Osteocyte (in vitro differentiated cells): Measurements from ENCODE around the gene OAS3. TPM values are rescaled to one million over a fixed set of nuclear protein-coding genes. Genes with fewer than 3 reads are reported as not detected.

ENCODE experiments used
- DNase-seq: peaks from one replicate; pipeline ENCODE4 v3.0.0; 2021; ENCODE audit warnings: mixed read lengths; ENCODE audit not compliant: unreplicated experiment; ENCODE audit errors: extremely low spot score
- H3K27ac Mint-ChIP-seq: one replicate; pipeline ENCODE4 v1.8.0; 2021; ENCODE audit warnings: mild to moderate bottlenecking, mixed read lengths; ENCODE audit not compliant: unreplicated experiment
- H3K27me3 Mint-ChIP-seq: one replicate; pipeline ENCODE4 v1.8.0; 2021; ENCODE audit warnings: mixed read lengths; ENCODE audit not compliant: unreplicated experiment
- H3K36me3 Mint-ChIP-seq: one replicate; pipeline ENCODE4 v1.8.0; 2021; ENCODE audit warnings: mixed read lengths; ENCODE audit not compliant: unreplicated experiment
- H3K4me1 Mint-ChIP-seq: one replicate; pipeline ENCODE4 v1.8.0; 2021; ENCODE audit warnings: mixed read lengths; ENCODE audit not compliant: unreplicated experiment
- H3K4me3 Mint-ChIP-seq: one replicate; pipeline ENCODE4 v1.8.0; 2021; ENCODE audit warnings: mild to moderate bottlenecking, moderate library complexity, mixed read lengths; ENCODE audit not compliant: unreplicated experiment
- H3K9me3 Mint-ChIP-seq: one replicate; pipeline ENCODE4 v1.8.0; 2021; ENCODE audit warnings: mixed read lengths; ENCODE audit not compliant: unreplicated experiment
- total RNA-seq: library from RNA; stranded (reverse); gene quantifications from 2 replicates; pipeline ENCODE4 v1.2.1, GENCODE V29; 2021
- TF ChIP-seq, protein P1 (sequence below): fragments of 200-600 bp; sonication (generic); IDR thresholded peaks from 2 replicates; pipeline ENCODE4 v1.5.0; 2021; ENCODE audit warnings: antibody characterized with exemption, mild to moderate bottlenecking, moderate library complexity

OAS3 gene
- total RNA-seq, 1 donor from 2014 or later: 0.13 TPM

DNA sequence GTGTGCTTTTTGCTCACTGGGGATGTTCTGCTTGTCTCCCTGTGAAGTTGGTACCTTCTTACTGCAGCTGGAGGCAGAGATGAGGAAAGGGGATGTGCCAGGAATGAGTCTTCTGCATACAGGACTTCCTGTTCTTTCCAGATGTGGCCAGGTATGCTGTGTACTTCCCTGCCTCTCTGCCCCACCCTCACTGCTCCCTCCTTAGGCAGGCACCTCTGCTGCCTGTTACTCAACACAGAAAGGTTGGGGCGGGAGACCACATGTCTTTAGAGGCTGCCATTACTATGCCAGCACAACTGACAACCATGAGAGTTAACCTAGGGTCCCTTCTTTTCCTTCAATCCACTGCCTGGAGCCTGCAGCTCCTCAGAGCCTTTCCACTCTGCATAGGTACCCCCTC is 2.0 kb upstream of the OAS3 start:
- DNase-seq: peak; percentile 23
- no peak overlapping the region for H3K4me3 Mint-ChIP-seq
- H3K36me3 Mint-ChIP-seq: no peaks in the 10 kb centered on the region
- H3K27me3 Mint-ChIP-seq: no peaks in the 10 kb centered on the region
- H3K27ac Mint-ChIP-seq: no peak overlapping the region
- H3K9me3 Mint-ChIP-seq: peaks cover 13% of the 10 kb centered on the region
- TF ChIP-seq, protein P1, sequence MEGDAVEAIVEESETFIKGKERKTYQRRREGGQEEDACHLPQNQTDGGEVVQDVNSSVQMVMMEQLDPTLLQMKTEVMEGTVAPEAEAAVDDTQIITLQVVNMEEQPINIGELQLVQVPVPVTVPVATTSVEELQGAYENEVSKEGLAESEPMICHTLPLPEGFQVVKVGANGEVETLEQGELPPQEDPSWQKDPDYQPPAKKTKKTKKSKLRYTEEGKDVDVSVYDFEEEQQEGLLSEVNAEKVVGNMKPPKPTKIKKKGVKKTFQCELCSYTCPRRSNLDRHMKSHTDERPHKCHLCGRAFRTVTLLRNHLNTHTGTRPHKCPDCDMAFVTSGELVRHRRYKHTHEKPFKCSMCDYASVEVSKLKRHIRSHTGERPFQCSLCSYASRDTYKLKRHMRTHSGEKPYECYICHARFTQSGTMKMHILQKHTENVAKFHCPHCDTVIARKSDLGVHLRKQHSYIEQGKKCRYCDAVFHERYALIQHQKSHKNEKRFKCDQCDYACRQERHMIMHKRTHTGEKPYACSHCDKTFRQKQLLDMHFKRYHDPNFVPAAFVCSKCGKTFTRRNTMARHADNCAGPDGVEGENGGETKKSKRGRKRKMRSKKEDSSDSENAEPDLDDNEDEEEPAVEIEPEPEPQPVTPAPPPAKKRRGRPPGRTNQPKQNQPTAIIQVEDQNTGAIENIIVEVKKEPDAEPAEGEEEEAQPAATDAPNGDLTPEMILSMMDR: no peak
- no peaks in the 10 kb centered on the region for H3K4me1 Mint-ChIP-seq

DNA sequence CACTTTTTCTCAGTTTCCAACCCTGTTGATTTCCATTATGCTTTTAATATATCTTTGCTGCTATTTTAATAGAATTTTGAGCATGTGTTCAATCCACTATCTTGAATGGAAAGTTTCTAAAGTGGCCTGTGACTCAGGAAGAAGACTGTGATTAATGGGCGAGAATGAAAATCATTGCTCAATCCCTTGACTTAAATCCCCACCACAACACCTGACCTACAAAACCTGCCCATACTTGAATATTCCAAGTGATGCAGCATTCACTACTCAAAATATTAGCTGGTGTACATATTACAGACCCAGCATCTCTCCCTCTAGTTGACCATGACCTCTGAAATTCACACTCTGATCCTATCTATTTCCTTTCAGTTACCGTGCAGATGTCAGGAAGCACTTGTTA is 1.3 kb upstream of the OAS3 start:
- Mint-ChIP-seq H3K4me3 (no peak overlapping the region), H3K36me3 (no peaks in the 10 kb centered on the region)
- DNase-seq: no peak

DNA sequence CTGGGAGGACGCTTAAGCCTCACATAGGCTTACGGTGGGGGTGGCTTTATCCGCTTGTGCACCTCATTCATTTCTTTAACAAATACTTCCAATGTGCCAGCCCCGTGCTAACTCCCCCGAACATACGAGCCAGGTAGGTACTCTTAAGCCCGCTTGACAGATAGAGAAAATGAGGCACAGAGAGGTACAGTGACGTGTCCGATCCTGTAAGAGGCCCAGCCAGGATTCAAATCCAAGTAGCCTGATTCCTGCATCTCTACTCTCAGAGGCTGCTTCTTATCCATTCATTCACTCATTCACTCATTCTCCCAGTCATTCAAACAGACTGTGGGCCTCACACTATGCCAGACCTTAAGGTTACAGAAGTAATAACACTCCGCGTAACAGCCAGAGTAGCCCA is 477 bp downstream of the OAS3 start:
- no peak for DNase-seq
- no peak overlapping the region for H3K4me3 Mint-ChIP-seq
- no peaks in the 10 kb centered on the region for H3K36me3 Mint-ChIP-seq

More for the DNA sequence above, 1.3 kb upstream of the OAS3 start:
- no peaks in the 10 kb centered on the region for H3K4me1 Mint-ChIP-seq
- no peaks in the 10 kb centered on the region for H3K27me3 Mint-ChIP-seq
- TF ChIP-seq, protein P1: no peak
- peaks cover 13% of the 10 kb centered on the region for H3K9me3 Mint-ChIP-seq
- no peak overlapping the region for H3K27ac Mint-ChIP-seq

DNA sequence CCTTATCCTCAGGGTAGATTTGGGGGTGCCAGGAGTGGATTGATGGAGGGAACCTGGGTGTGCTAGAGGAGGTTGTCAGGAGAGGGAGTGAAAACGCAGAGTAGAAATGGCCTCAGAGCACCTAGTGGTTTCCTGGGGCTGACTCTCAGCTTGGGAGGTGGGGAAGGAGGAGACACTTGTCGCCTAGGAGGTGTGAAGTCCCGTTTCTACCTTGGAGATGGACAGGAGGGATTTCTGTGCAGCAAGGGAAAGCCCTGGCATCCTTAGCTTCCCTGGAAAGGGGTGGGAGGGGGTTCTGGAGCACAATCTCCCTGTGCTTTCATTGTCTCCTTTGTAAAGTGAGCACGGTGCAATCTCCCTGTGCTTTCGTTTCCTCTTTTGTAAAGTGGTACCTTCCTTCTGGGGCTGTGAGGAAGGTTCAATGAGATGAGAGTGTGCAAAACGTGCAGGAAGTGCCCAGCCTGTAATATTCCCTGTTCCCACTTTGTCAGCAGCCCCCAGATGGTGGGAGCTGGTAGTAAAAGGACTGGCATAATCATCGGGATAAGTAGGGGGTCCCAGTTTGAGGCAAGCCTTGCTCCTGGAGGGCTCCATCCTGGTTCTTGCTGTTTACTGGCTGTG is 1.6 kb downstream of the OAS3 start:
- Mint-ChIP-seq H3K9me3 (peaks cover 13% of the 10 kb centered on the region), H3K27ac (no peak overlapping the region), H3K27me3 (no peaks in the 10 kb centered on the region), H3K36me3 (no peaks in the 10 kb centered on the region), H3K4me1 (no peaks in the 10 kb centered on the region), H3K4me3 (no peak overlapping the region)
- TF ChIP-seq, protein P1: no peak
- DNase-seq: peak; percentile 76

More for the DNA sequence above, 477 bp downstream of the OAS3 start:
- TF ChIP-seq, protein P1: no peak
- no peaks in the 10 kb centered on the region for H3K4me1 Mint-ChIP-seq
- no peak overlapping the region for H3K27ac Mint-ChIP-seq
- H3K9me3 Mint-ChIP-seq: peaks cover 13% of the 10 kb centered on the region
- H3K27me3 Mint-ChIP-seq: no peaks in the 10 kb centered on the region

DNA sequence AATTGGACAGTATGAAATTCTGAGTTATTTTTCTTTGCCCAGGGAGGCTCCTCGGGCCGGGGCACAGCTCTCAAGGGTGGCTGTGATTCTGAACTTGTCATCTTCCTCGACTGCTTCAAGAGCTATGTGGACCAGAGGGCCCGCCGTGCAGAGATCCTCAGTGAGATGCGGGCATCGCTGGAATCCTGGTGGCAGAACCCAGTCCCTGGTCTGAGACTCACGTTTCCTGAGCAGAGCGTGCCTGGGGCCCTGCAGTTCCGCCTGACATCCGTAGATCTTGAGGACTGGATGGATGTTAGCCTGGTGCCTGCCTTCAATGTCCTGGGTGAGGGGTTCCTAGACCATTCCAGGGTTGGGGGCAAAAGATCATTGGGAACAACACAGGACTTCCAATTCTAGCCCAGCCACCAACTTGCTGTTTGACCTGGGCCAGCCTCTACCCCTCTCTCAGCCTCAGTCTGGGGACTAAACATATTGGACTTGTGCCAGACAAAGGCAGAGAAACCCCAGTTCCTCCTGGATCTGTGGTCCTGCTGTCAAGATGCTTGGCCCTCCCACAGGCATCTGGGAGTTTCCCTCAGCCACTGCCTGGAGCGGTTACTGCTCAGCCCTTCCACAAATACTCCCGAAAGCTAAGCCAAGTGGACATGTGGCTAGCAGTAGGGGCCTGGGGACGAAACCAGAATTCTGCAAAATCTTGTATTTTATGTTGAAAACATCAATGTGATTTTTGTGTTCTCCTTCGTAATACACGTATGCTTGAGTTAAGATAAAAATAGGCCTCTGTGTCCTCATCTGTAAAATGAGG is 3.5 kb downstream of the OAS3 start:
- Mint-ChIP-seq H3K9me3 (peaks cover 5% of the 10 kb centered on the region), H3K27me3 (no peaks in the 10 kb centered on the region), H3K36me3 (no peaks in the 10 kb centered on the region), H3K4me1 (no peaks in the 10 kb centered on the region), H3K27ac (no peak overlapping the region), H3K4me3 (no peak overlapping the region)
- TF ChIP-seq, protein P1: no peak
- DNase-seq: peak; percentile 72
